SK-N-SH (cell line): ENCODE data around the gene HSPH1. TPM values are rescaled to one million over a fixed set of nuclear protein-coding genes. Genes with fewer than 3 reads are reported as not detected.

ENCODE experiments used
- CTCF ChIA-PET: fragments of 300-600, 350-600 bp; formaldehyde crosslinking; extraction: SDS; loops from one replicate; lab custom pipeline; 2021; lab: Yijun Ruan, JAX
- POLR2A ChIA-PET: fragments of 350-600 bp; sonication (Branson Sonifier 250); formaldehyde crosslinking; extraction: SDS; loops from one replicate; lab custom pipeline; 2020; ENCODE audit warnings: antibody characterized with exemption, inconsistent platforms; lab: Yijun Ruan, JAX
- DNase-seq: peaks from one replicate; pipeline ENCODE4 v3.0.0; 2012
- H2AFZ ChIP-seq: fragments of 200-600 bp; sonication (generic); 2 replicates; pipeline ENCODE4 v1.8.1; 2016; ENCODE audit warnings: antibody characterized with exemption, mild to moderate bottlenecking, low read depth
- H3F3A ChIP-seq: fragments of 200-600 bp; sonication (generic); replicated peaks from 2 replicates; pipeline ENCODE3; 2016; ENCODE audit warnings: antibody characterized with exemption, mild to moderate bottlenecking; ENCODE audit not compliant: insufficient read depth
- H3K27ac ChIP-seq, 2 experiments: fragments of 200-500 bp in 1 of 2; fragments of 200-600 bp in 1 of 2; sonication (Bioruptor generic) in 1 of 2; sonication (generic), shearing (Covaris generic) in 1 of 2; 2 replicates each; pipeline versions ENCODE4 v1.5.1 to v1.6.1; 2014 to 2016; ENCODE audit warnings: low read depth in 2 of 2, inconsistent platforms in 1 of 2, low read length in 1 of 2, mild to moderate bottlenecking in 1 of 2, mixed read lengths in 1 of 2
- H3K27me3 ChIP-seq: fragments of 200-600 bp; sonication (generic), shearing (Covaris generic); 2 replicates; pipeline ENCODE4 v1.6.1; 2016; ENCODE audit warnings: mixed run types; ENCODE audit not compliant: insufficient read depth
- H3K36me3 ChIP-seq, 2 experiments: fragments of 200-500 bp in 1 of 2; fragments of 200-600 bp in 1 of 2; sonication (Bioruptor generic) in 1 of 2; sonication (generic) in 1 of 2; replicated peaks in 1 of 2; 2 replicates each; pipeline versions ENCODE3 to v1.5.1; 2014 to 2016; ENCODE audit warnings: low read length in 1 of 2, mild to moderate bottlenecking in 1 of 2; ENCODE audit not compliant: insufficient read depth in 2 of 2, control insufficient read depth in 1 of 2
- H3K4me1 ChIP-seq, 2 experiments: fragments of 200-500 bp in 1 of 2; fragments of 200-600 bp in 1 of 2; sonication (Bioruptor generic) in 1 of 2; sonication (generic), shearing (Covaris generic) in 1 of 2; 2 replicates each; pipeline versions ENCODE4 v1.5.1 to v1.6.1; 2014 to 2016; ENCODE audit warnings: low read depth in 1 of 2, low read length in 1 of 2, mixed run types in 1 of 2; ENCODE audit not compliant: insufficient read depth in 2 of 2, control insufficient read depth in 1 of 2
- H3K4me2 ChIP-seq: fragments of 200-600 bp; sonication (generic), shearing (Covaris generic); 2 replicates; pipeline ENCODE4 v1.6.1; 2017; ENCODE audit warnings: mixed run types
- H3K4me3 ChIP-seq, 2 experiments: fragments of 200-500 bp in 1 of 2; fragments of 200-600 bp in 1 of 2; sonication (Bioruptor generic) in 1 of 2; sonication (generic), shearing (Covaris generic) in 1 of 2; 2 replicates each; pipeline versions ENCODE4 v1.5.1 to v1.8.1; 2014 to 2016; ENCODE audit warnings: low read depth in 2 of 2, inconsistent platforms in 1 of 2, low read length in 1 of 2, mild to moderate bottlenecking in 1 of 2, mixed read lengths in 1 of 2, moderate library complexity in 1 of 2
- H3K79me2 ChIP-seq: fragments of 200-600 bp; sonication (generic); 2 replicates; pipeline ENCODE4 v1.8.1; 2017; ENCODE audit warnings: mild to moderate bottlenecking; ENCODE audit not compliant: insufficient read depth
- H3K9ac ChIP-seq: fragments of 200-600 bp; sonication (generic); 2 replicates; pipeline ENCODE4 v1.6.1; 2017; ENCODE audit warnings: mixed run types
- H3K9me2 ChIP-seq: fragments of 200-600 bp; sonication (generic); 2 replicates; pipeline ENCODE4 v1.6.1; 2017; ENCODE audit warnings: mixed run types
- H3K9me3 ChIP-seq: fragments of 200-600 bp; sonication (generic); 2 replicates; pipeline ENCODE4 v1.6.1; 2017; ENCODE audit warnings: mixed run types, mild to moderate bottlenecking, moderate library complexity
- H4K20me1 ChIP-seq: fragments of 200-600 bp; sonication (generic); 2 replicates; pipeline ENCODE4 v1.6.1; 2017; ENCODE audit warnings: mild to moderate bottlenecking, mixed run types; ENCODE audit not compliant: insufficient read depth
- EZH2phosphoT487 ChIP-seq: fragments of 200-600 bp; sonication (generic); IDR thresholded peaks from 2 replicates; pipeline ENCODE4 v1.6.1; 2017; ENCODE audit warnings: low read depth, mixed run types, mild to moderate bottlenecking, antibody characterized with exemption, moderate library complexity, borderline replicate concordance
- FOSL2 ChIP-seq: IDR thresholded peaks from 2 replicates; pipeline ENCODE4 v1.4.0; 2012; ENCODE audit warnings: low read depth, mild to moderate bottlenecking, moderate library complexity, borderline replicate concordance
- GABPA ChIP-seq: IDR thresholded peaks from 2 replicates; pipeline ENCODE4 v1.4.0; 2012; ENCODE audit warnings: low read depth, mild to moderate bottlenecking
- IRF3 ChIP-seq: fragments of 150-350 bp; IDR thresholded peaks from 2 replicates; pipeline ENCODE4 v1.6.1; 2016; ENCODE audit warnings: mild to moderate bottlenecking, low read depth, low read length
- JUND ChIP-seq: IDR thresholded peaks from 2 replicates; pipeline ENCODE4 v1.4.0; 2012
- MAX ChIP-seq: IDR thresholded peaks from 2 replicates; pipeline ENCODE4 v1.4.0; 2012; ENCODE audit warnings: low read depth
- MEF2A ChIP-seq: IDR thresholded peaks from 2 replicates; pipeline ENCODE4 v1.4.0; 2012; ENCODE audit warnings: low read depth, borderline replicate concordance
- NRF1 ChIP-seq: IDR thresholded peaks from 2 replicates; pipeline ENCODE4 v1.6.1; 2012; ENCODE audit warnings: low read depth, mild to moderate bottlenecking, low read length
- POLR2AphosphoS5 ChIP-seq: IDR thresholded peaks from 2 replicates; pipeline ENCODE4 v1.6.1; 2012; ENCODE audit warnings: low read depth, low read length
- RFX5 ChIP-seq: IDR thresholded peaks from 2 replicates; pipeline ENCODE4 v1.6.1; 2012; ENCODE audit warnings: mild to moderate bottlenecking, improper control_type of control experiment, low read length
- RXRA ChIP-seq: IDR thresholded peaks from 2 replicates; pipeline ENCODE4 v1.4.0; 2012; ENCODE audit warnings: low read depth, mild to moderate bottlenecking, borderline replicate concordance
- TAF1 ChIP-seq: IDR thresholded peaks from 2 replicates; pipeline ENCODE4 v1.6.1; 2012; ENCODE audit warnings: low read depth, mild to moderate bottlenecking, low read length, moderate library complexity, borderline replicate concordance
- USF1 ChIP-seq: IDR thresholded peaks from 2 replicates; pipeline ENCODE4 v1.4.0; 2012; ENCODE audit warnings: low read depth, borderline replicate concordance
- YY1 ChIP-seq: IDR thresholded peaks from 2 replicates; pipeline ENCODE4 v1.4.0; 2012; ENCODE audit warnings: low read depth, mild to moderate bottlenecking
- WGBS: methylation state at CpG from one replicate; pipeline ENCODE4 v1.1.6; 2017; ENCODE audit warnings: low lambda C conversion rate; 5-methylcytosine and 5-hydroxymethylcytosine counted together
- polyA plus RNA-seq, 3 experiments: library from polyadenylated mRNA; depleted of rRNA; stranded (reverse); fragments of >200 nt; gene quantifications; 2 replicates each; pipeline ENCODE4 v1.2.3, GENCODE V29; 2012
- TF ChIP-seq, protein P1 (sequence below): fragments of 200-600 bp; sonication (generic); IDR thresholded peaks from 2 replicates; pipeline ENCODE4 v1.6.1; 2017; ENCODE audit warnings: antibody characterized with exemption, mild to moderate bottlenecking, moderate library complexity
- TF ChIP-seq, protein P2 (sequence below): fragments of 150-350 bp; IDR thresholded peaks from 2 replicates; pipeline ENCODE4 v1.6.1; 2017; ENCODE audit warnings: antibody characterized with exemption, low read length, low read depth, borderline replicate concordance
- TF ChIP-seq, protein P3 (sequence below): IDR thresholded peaks from 2 replicates; pipeline ENCODE4 v1.4.0; 2012; ENCODE audit warnings: low read depth, borderline replicate concordance
- TF ChIP-seq, protein P4 (sequence below): IDR thresholded peaks from 2 replicates; pipeline ENCODE4; 2012

The HSPH1 gene
- polyA plus RNA-seq, 1 of the 3 experiments (the other 2 are of a cell fraction), result 32.8 TPM

GRCh38 chr13:31151837-31152236 lies 9.9 kb downstream of the HSPH1 start:
- no peak overlapping the region for H3K9ac ChIP-seq
- H2AFZ ChIP-seq, result no peak overlapping the region
- H4K20me1 ChIP-seq, result no peaks in the 10 kb centered on the region
- ChIA-PET CTCF (interaction anchor here (0.8 to 3.3 kb wide), 4 partner anchors 9 to 107 kb away, joined by 3 to 8 read pairs (median 4); partner anchors contain the start of gene B3GLCT), POLR2A (no interaction called here)
- H3K9me2 ChIP-seq, result no peaks in the 10 kb centered on the region
- H3K4me1 ChIP-seq, result peaks cover 4 to 9% of the 10 kb centered on the region in 2 experiments; a peak in 2 of 4 replicates
- no peaks in the 10 kb centered on the region for H3K9me3 ChIP-seq
- H3K27me3 ChIP-seq, result no peaks in the 10 kb centered on the region
- H3F3A ChIP-seq, result no peaks in the 10 kb centered on the region
- H3K27ac ChIP-seq, result no peak overlapping the region
- peaks cover 91 to 93% of the 10 kb centered on the region in 2 experiments for H3K36me3 ChIP-seq
- no peak for DNase-seq
- no peak overlapping the region for H3K4me3 ChIP-seq
- H3K4me2 ChIP-seq, result no peak overlapping the region
- WGBS, result 96% methylated on average over 3 of the region's 3 CpGs
- peaks cover 27% of the 10 kb centered on the region for H3K79me2 ChIP-seq
- TF ChIP-seq JUND (no peak), MEF2A (no peak), FOSL2 (no peak), IRF3 (no peak), YY1 (no peak), USF1 (no peak), EZH2phosphoT487 (no peak), GABPA (no peak), RXRA (no peak), MAX (no peak), POLR2AphosphoS5 (no peak), TAF1 (no peak), RFX5 (no peak), NRF1 (no peak)
- TF ChIP-seq, protein P1, sequence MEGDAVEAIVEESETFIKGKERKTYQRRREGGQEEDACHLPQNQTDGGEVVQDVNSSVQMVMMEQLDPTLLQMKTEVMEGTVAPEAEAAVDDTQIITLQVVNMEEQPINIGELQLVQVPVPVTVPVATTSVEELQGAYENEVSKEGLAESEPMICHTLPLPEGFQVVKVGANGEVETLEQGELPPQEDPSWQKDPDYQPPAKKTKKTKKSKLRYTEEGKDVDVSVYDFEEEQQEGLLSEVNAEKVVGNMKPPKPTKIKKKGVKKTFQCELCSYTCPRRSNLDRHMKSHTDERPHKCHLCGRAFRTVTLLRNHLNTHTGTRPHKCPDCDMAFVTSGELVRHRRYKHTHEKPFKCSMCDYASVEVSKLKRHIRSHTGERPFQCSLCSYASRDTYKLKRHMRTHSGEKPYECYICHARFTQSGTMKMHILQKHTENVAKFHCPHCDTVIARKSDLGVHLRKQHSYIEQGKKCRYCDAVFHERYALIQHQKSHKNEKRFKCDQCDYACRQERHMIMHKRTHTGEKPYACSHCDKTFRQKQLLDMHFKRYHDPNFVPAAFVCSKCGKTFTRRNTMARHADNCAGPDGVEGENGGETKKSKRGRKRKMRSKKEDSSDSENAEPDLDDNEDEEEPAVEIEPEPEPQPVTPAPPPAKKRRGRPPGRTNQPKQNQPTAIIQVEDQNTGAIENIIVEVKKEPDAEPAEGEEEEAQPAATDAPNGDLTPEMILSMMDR, result no peak
- TF ChIP-seq, protein P2, sequence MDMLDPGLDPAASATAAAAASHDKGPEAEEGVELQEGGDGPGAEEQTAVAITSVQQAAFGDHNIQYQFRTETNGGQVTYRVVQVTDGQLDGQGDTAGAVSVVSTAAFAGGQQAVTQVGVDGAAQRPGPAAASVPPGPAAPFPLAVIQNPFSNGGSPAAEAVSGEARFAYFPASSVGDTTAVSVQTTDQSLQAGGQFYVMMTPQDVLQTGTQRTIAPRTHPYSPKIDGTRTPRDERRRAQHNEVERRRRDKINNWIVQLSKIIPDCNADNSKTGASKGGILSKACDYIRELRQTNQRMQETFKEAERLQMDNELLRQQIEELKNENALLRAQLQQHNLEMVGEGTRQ, result no peak
- TF ChIP-seq, protein P3, sequence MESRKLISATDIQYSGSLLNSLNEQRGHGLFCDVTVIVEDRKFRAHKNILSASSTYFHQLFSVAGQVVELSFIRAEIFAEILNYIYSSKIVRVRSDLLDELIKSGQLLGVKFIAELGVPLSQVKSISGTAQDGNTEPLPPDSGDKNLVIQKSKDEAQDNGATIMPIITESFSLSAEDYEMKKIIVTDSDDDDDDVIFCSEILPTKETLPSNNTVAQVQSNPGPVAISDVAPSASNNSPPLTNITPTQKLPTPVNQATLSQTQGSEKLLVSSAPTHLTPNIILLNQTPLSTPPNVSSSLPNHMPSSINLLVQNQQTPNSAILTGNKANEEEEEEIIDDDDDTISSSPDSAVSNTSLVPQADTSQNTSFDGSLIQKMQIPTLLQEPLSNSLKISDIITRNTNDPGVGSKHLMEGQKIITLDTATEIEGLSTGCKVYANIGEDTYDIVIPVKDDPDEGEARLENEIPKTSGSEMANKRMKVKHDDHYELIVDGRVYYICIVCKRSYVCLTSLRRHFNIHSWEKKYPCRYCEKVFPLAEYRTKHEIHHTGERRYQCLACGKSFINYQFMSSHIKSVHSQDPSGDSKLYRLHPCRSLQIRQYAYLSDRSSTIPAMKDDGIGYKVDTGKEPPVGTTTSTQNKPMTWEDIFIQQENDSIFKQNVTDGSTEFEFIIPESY, result no peak
- TF ChIP-seq, protein P4, sequence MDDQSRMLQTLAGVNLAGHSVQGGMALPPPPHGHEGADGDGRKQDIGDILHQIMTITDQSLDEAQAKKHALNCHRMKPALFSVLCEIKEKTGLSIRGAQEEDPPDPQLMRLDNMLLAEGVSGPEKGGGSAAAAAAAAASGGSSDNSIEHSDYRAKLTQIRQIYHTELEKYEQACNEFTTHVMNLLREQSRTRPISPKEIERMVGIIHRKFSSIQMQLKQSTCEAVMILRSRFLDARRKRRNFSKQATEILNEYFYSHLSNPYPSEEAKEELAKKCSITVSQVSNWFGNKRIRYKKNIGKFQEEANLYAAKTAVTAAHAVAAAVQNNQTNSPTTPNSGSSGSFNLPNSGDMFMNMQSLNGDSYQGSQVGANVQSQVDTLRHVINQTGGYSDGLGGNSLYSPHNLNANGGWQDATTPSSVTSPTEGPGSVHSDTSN, result no peak
